ENCODE results near the gene TBX6.

DNA sequence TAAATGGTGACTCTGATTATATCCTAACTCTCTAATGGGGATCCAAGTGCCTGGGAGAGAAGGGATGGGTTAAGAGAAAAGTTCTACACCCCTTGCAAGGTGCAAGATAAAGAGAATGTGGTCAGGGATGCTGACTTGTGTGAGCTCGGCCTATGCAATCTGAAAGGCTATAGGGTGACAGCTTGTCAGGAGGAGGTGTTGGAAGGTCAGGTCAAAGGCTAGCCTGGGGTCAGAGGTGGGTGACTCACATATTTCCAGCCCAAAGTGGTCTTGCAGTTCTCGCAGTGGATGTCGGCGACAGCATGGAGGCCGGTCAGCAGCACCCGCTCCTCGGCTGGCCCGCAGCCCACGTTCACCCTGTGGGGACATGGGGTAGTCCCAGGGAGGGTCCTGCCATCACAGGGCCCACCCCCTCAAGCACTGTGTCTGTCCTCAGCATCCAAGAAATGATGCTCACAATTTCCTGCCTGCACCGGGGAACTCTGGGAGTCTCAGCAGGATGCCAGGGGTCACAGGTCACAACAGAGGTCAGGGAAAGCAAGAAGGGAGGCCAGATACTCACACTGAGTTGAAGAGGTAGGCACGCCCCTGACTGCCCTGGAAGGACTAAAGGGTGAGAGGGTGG, 2.9 kb upstream of the TBX6 start:
- TF ChIP-seq, protein P1, sequence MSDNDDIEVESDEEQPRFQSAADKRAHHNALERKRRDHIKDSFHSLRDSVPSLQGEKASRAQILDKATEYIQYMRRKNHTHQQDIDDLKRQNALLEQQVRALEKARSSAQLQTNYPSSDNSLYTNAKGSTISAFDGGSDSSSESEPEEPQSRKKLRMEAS (IDR thresholded peaks at IDR 0.05; ENCODE audit: insufficient read depth, insufficient read length), result no peak
- TF ChIP-seq, protein P2, sequence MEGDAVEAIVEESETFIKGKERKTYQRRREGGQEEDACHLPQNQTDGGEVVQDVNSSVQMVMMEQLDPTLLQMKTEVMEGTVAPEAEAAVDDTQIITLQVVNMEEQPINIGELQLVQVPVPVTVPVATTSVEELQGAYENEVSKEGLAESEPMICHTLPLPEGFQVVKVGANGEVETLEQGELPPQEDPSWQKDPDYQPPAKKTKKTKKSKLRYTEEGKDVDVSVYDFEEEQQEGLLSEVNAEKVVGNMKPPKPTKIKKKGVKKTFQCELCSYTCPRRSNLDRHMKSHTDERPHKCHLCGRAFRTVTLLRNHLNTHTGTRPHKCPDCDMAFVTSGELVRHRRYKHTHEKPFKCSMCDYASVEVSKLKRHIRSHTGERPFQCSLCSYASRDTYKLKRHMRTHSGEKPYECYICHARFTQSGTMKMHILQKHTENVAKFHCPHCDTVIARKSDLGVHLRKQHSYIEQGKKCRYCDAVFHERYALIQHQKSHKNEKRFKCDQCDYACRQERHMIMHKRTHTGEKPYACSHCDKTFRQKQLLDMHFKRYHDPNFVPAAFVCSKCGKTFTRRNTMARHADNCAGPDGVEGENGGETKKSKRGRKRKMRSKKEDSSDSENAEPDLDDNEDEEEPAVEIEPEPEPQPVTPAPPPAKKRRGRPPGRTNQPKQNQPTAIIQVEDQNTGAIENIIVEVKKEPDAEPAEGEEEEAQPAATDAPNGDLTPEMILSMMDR (IDR thresholded peaks at IDR 0.05; ENCODE audit: extremely low read depth in 1 of 2, insufficient read depth in 1 of 2, low read depth in 1 of 2, low read length in 2 of 2), result no peak
- TF ChIP-seq JUN (IDR thresholded peaks at IDR 0.05; ENCODE audit: borderline replicate concordance, insufficient read depth, insufficient read length, low read depth) (no peak), POLR2A (IDR thresholded peaks at IDR 0.05; ENCODE audit: low read depth, low read length) (no peak), POLR2AphosphoS5 (IDR thresholded peaks at IDR 0.05; ENCODE audit: insufficient read depth, low read depth, low read length) (no peak), FOS (IDR thresholded peaks at IDR 0.05; ENCODE audit: borderline replicate concordance, insufficient read depth, low read length) (no peak)
